ENCODE measurements around the gene NR2C2AP. TPM values are rescaled to one million over a fixed set of nuclear protein-coding genes. Genes with fewer than 3 reads are reported as not detected.
A peak's percentile ranks its signal among the peaks of the same experiment; 100 is the strongest.

Gene NR2C2AP
- total RNA-seq (10 to 100 TPM in 1 of 5 donors, 1 to 10 TPM in 1, under 1 TPM in 1, not detected in 2; 0.45 to 14.8 (median 7.7) TPM), polyA plus RNA-seq (10 to 100 TPM; 18.2 to 28.9 (median 18.8) TPM)
- long read RNA-seq, donor 1 = 0 reads
- long read RNA-seq, donor 2, partial matches to known transcripts = 0 of 3 reads
- long read RNA-seq, donor 2, other reads (novel, unspliced or antisense) = 0 of 3 reads
- long read RNA-seq, donor 3, partial matches to known transcripts = 0 of 2 reads
- long read RNA-seq, donor 3, other reads (novel, unspliced or antisense) = 0 of 2 reads
- long read RNA-seq, donor 4 = 0 reads
- long read RNA-seq, donor 5, partial matches to known transcripts = 0 of 4 reads
- long read RNA-seq, donor 5, other reads (novel, unspliced or antisense) = 0 of 4 reads
- long read RNA-seq, donor 6, transcript NR2C2AP-201 (5 exons, 1,293 nt) = major isoform, 5 of 6 reads
- long read RNA-seq, donor 6, partial matches to known transcripts = 0 of 6 reads
- long read RNA-seq, donor 6, other reads (novel, unspliced or antisense) = 0 of 6 reads
- long read RNA-seq, donor 7, partial matches to known transcripts = 0 of 3 reads
- long read RNA-seq, donor 7, other reads (novel, unspliced or antisense) = 0 of 3 reads
- long read RNA-seq, donor 8, partial matches to known transcripts = 38 of 53 reads
- long read RNA-seq, donor 8, other reads (novel, unspliced or antisense) = 11 of 53 reads
- long read RNA-seq, donor 9, partial matches to known transcripts = 42 of 51 reads
- long read RNA-seq, donor 9, other reads (novel, unspliced or antisense) = 7 of 51 reads
- long read RNA-seq, donor 10, partial matches to known transcripts = 5 of 6 reads
- long read RNA-seq, donor 10, other reads (novel, unspliced or antisense) = 0 of 6 reads

- H3K4me1 ChIP-seq = peaks cover 7 to 24% (median 18%) of the 10 kb centered on the region in 4 donors
- WGBS, 5 donors = 6 to 10% (median 9%) methylated on average over 41 to 60 of the region's 60 CpGs
- peak; percentile 95 to 97 for DNase-seq
- H3K36me3 ChIP-seq = peaks cover 10 to 36% (median 35%) of the 10 kb centered on the region in 4 donors
- TF ChIP-seq, protein P1, sequence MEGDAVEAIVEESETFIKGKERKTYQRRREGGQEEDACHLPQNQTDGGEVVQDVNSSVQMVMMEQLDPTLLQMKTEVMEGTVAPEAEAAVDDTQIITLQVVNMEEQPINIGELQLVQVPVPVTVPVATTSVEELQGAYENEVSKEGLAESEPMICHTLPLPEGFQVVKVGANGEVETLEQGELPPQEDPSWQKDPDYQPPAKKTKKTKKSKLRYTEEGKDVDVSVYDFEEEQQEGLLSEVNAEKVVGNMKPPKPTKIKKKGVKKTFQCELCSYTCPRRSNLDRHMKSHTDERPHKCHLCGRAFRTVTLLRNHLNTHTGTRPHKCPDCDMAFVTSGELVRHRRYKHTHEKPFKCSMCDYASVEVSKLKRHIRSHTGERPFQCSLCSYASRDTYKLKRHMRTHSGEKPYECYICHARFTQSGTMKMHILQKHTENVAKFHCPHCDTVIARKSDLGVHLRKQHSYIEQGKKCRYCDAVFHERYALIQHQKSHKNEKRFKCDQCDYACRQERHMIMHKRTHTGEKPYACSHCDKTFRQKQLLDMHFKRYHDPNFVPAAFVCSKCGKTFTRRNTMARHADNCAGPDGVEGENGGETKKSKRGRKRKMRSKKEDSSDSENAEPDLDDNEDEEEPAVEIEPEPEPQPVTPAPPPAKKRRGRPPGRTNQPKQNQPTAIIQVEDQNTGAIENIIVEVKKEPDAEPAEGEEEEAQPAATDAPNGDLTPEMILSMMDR (IDR thresholded peaks at IDR 0.05) = no peak
- TF ChIP-seq EP300 (IDR thresholded peaks at IDR 0.05) = no peak
- TF ChIP-seq POLR2AphosphoS5 (IDR thresholded peaks at IDR 0.05) = peak in 2 of 3 donors; percentile 19 to 79
- no peaks in the 10 kb centered on the region for H3K9me3 ChIP-seq
- H3K27me3 ChIP-seq = peaks cover 0 to 25% (median 0%) of the 10 kb centered on the region in 3 donors
- intact Hi-C loops (cut with DNase I; ENCODE audit: low total_unique reads) = no loop called here
- H3K4me3 ChIP-seq = peak within 1 kb of the TSS; percentile 62 to 74 (median 68)
- peak within 1 kb of the TSS; percentile 73 to 88 (median 82) for H3K27ac ChIP-seq
Measured at GRCh38 chr19:19203012-19203856, at the start of gene NR2C2AP. NR2C2AP (minus strand) TSS chr19:19203414; CDS start chr19:19203060, 354 bp downstream.

- Histone ChIP-seq H3K4me3 (no peak overlapping the region), H3K36me3 (no peaks in the 10 kb centered on the region), H3K27ac (no peak overlapping the region), H3K9me3 (no peaks in the 10 kb centered on the region), H3K27me3 (peaks cover 0 to 65% (median 9%) of the 10 kb centered on the region in 3 donors), H3K4me1 (no peaks in the 10 kb centered on the region)
- no peak for DNase-seq
- TF ChIP-seq EP300 (IDR thresholded peaks at IDR 0.05) (no peak), POLR2A (IDR thresholded peaks at IDR 0.05) (no peak), POLR2AphosphoS5 (IDR thresholded peaks at IDR 0.05) (no peak)
- TF ChIP-seq, protein P1 (IDR thresholded peaks at IDR 0.05) = no peak
- WGBS, 5 donors = 41 to 54% (median 53%) methylated on average over 5 of the region's 5 CpGs
- intact Hi-C loops (cut with DNase I; ENCODE audit: low total_unique reads) = no loop called here
Measured at GRCh38 chr19:19250196-19250801, 47.1 kb upstream of the NR2C2AP start.

DNA sequence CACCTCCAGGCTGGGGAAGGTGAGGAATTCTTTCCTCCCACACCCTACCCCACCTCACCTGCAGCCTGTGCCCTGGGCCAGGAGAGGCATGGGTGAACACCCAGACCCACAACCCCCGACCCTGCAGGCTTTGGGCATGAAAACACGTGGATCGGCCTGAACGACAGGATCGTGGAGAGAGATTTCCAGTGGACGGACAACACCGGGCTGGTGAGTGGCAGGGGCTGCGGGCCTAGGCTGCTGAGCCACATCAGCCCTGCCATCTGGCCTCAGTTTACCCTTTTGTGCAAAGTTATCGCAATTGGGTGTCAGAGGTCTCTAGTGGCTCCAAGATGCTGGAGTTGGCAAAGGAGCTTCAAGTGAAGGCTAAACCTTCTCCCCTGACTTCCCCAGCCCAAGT lies 37.3 kb upstream of the NR2C2AP start:
- no peak overlapping the region for H3K4me3 ChIP-seq
- no peaks in the 10 kb centered on the region for H3K36me3 ChIP-seq
- intact Hi-C loops (cut with DNase I; ENCODE audit: low total_unique reads) = no loop called here
- no peak overlapping the region for H3K27ac ChIP-seq
- WGBS, 5 donors = 71 to 82% (median 76%) methylated on average over 9 of the region's 9 CpGs
- H3K27me3 ChIP-seq = peaks cover 0 to 48% (median 8%) of the 10 kb centered on the region in 3 donors
- H3K9me3 ChIP-seq = peaks cover 0 to 9% (median 6%) of the 10 kb centered on the region in 4 donors
- no peak for DNase-seq
- TF ChIP-seq POLR2A (IDR thresholded peaks at IDR 0.05) = no peak
- TF ChIP-seq EP300 (IDR thresholded peaks at IDR 0.05) = no peak
- TF ChIP-seq, protein P1 (IDR thresholded peaks at IDR 0.05) = no peak
- no peak for TF ChIP-seq POLR2AphosphoS5 (IDR thresholded peaks at IDR 0.05)
- H3K4me1 ChIP-seq = no peaks in the 10 kb centered on the region

Measured in stomach (tissue), 19 donors.